GM21825 (cell line): ENCODE results near the gene SESTD1.
"Not testable (repeated sequence)": the region's sequence is repeated elsewhere in the genome, so short reads cannot be mapped to it uniquely, and the experiment has no call there.

Source experiments
- ATAC-seq: cut with Tn5 transposase; IDR thresholded peaks from one replicate; pipeline ENCODE4 v1.9.1; 2021; ENCODE audit warnings: mild to moderate bottlenecking, moderate library complexity; ENCODE audit not compliant: unreplicated experiment

The SESTD1 gene

DNA sequence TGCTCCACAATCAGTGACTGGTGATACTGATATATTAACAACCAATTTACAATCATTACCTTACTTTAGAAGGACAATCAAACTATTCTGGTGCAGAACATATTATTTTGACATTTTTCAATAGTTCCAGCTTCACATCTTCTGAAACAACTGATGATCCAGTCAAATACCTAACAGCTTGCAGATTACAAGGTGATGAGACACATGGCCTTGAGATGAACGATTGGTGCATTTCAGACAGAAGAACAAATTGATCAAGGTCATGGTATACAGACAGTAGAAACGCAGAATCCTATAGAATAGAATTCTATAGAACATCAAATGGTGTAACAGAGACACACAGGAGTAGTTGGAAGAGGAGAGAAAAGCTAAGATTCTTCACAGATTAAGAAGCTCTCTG is 24.8 kb downstream of the SESTD1 start:
- ATAC-seq = no peak

DNA sequence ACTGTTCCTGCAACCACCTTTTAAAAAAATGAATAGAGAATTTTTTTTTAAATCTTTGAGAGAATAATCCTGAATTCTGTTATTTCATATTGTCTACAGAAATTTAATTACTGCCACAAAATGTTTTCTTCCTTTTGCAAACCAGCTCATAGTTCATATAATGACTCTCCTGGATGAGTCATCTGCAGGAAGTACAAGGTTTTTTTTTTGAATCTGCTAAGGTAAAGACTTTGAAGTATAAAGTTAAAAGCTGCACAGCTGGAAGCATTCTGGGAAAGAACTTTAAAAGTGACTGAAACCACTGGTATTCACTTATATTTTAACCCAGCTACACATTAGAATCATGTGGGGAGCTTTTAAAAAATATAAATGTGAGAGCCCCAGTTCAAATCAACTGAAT is 25.4 kb downstream of the SESTD1 start:
- peak; percentile 80 for ATAC-seq

DNA sequence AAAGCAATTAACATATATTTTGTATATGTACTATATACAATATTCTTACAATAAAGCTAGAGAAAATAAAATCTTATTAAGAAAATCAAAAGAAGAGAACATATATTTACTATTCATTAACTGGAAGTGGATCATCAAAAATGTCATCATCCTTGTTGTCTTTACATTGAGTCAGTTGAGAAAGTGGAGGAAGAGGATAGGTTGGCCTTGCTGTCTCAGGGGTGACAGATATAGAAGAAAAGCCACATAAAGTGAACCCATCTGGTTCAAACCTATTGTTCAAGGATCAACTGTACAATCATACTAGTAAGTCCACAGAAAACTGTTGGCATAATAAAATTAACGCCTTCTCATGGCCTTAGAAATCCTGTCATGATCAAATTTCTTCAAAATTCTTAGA is 26.6 kb downstream of the SESTD1 start:
- no peak for ATAC-seq

DNA sequence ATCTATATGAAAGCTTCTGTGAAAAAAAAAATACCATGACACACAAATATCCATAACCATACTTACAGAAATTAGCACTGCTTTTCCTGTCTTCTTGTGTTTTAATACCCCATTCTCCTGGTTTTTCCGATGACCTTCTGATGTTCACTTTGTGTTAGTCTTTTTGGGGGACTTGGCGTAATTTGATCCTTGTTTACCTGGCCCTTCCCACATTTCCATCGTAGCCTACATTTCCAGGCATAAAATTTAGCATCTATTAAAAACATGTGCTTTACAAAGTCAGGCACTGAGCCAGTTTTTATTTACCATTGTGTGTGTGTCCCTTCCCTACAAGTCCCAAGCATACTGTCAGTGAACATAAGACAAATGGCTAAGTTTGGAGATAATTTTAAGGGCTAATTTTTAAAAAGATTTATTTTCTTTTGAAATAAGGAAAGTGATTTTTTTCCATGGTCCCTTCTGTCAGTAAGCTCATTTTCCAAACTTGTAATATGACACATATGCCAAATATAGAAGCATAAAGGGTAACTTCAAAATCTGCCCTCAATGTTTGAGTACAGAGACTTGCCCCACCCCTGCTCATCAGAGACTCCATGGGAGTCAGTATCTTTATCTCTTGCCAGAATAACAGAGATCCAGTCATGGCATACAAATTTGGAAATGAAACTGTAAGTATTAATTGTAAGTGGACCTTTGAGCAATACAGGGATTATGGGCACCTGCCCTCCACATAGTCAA is 27.3 kb downstream of the SESTD1 start:
- ATAC-seq = no peak

DNA sequence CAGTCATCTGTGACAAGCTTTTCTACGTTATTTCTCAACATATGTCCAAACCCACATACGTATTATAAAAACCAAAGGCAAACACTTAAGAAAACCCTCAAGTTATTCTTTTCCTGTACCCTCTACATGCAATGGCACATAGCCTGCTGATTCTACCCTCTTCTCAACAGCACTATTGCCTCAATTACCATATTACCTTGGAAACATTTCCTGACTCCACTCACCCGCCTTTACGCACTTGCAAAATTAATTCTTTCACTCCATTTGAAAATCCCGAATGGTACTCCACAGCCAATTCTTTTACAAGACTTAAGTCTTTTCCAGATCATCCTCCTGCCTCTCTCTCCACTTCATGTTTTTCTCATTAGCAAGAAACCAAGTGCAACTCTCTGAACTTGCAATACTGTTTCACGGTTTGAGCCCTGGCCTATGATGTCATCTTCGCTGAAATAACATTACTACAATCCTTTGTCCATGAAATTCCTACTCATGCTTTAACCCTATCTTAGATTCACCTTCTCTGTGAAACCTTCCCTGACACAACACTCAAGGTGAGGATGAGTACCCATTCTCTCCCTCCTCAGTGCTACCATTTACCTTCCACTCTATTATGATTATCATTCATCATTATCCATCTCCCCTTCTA is 29.0 kb downstream of the SESTD1 start:
- no peak for ATAC-seq

DNA sequence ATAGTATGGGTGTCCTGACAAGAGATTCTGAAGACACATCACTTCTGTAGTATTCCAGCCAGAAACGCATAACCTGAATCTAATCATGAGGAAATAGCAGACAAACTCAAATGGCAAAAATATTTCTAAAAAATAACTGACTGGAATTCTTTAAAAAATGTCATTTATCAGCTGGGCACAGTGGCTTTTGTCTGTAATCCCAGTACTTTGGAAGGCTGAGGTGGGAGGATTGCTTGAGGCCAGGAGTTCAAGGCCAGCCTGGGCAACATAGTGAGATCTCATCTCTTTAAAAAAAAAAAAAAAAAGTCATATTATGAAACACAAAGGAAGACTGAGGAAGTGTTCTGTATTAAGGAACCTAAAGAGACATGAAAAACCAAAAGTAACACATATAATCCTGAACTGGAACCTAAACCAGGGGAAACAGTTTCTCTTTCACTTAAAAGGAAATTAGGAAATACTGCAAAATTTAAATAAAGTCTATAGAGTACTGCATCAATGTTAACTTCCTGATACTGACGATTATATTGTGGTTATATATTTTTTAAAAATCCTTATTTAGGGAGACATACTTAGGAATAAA is 29.9 kb downstream of the SESTD1 start:
- ATAC-seq = no peak

DNA sequence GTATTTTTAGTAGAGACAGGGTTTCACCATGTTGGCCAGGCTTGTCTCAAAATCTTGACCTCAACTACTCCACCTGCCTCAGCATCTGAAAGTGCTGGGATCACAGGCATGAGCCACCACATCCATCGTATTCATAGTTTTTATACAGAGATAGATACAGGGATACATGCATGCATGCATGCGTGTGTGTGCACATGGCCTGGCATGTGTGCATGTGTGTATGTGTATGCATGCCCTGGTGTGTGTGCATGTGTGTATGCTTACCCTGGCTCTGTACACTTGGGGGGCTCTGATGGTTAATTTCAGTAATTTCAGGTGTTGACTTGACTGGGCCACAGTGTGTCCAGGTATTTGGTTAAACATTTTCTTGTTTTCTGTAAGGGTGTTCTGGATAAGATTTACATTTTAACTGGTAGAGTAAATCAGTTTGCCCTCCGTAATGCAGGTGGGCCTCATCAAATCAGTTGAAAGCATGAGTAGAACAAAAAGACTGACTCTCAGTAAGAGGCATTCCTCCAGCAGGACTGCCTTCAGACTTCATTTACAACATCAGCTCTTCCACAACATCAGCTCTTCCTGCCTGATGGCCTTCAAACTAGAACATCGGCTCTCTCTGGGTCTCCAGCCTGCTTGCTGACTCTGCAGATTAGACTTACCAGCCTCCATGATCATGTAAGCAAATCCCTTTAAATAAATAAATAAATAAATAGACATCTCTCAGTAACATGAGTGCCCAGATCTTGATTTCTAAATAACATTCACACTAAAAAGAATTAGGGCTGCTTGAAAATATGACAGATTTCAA is 30.8 kb downstream of the SESTD1 start:
- no peak for ATAC-seq

DNA sequence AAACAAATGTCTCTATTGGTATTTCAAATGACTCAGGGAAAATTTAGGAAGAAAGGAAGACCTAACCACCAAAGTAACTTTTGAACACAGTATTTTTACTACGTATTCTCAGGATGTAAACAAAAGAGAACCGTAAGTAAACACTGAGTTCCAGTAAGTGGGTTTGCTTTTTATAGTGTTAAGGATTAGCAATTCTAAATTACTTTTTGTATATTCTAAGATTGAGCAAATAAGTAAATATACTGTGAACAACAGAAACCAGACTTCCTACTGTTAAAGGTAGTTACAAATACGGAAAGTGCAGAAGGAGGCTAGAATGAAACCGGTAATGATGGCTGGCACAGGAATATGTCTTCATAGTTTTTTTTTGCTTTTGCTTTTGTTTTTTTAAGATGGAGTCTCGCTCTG is 31.5 kb downstream of the SESTD1 start:
- ATAC-seq = no peak

DNA sequence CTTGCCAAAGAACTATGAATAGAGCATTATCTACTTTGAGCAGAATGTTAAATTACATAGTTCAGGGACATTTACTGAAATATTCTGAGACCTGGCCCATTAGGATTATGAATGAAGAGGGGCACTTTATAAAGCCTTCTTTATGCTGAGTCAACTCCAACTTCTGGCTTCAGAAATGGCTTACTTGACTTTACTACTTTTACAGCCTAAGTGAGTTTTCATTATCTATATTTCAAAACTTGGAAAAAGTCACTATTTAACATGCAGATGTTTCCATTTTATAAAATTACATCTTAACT is 37.7 kb downstream of the SESTD1 start:
- ATAC-seq = no peak

DNA sequence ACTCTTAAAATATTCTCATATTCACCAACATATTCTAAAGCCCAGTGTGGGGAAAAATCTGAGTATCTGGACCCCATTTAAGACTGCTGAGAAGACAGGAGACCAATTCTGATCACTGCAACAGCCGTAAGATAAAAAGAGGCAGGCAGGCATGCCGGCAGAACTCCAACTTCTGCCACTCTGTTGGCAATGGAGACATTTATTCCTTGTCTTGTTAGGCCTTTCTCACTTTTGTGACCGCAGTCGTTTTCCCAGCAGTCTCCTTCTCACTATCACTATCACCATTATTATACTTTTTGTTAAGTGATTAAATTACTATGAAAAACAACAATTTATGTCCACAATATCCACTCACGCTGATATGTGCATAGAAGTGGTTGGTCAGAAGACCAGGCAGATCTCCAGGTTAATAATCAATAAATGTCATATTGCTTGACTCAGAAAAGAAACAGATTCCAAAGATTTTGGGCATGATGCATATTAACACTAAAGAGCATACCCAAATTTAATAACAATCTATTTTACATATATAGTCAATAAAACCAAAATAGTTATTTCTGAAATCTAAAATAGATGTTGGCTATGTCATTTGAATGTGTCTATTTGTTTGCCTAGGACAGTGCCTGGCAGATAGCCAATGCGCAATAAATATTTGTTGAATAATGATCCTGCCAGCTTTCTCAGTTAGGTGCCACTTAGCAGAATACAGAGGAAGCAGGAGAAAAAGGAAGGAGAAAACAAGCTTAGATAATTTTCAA is 38.2 kb downstream of the SESTD1 start:
- no peak for ATAC-seq

DNA sequence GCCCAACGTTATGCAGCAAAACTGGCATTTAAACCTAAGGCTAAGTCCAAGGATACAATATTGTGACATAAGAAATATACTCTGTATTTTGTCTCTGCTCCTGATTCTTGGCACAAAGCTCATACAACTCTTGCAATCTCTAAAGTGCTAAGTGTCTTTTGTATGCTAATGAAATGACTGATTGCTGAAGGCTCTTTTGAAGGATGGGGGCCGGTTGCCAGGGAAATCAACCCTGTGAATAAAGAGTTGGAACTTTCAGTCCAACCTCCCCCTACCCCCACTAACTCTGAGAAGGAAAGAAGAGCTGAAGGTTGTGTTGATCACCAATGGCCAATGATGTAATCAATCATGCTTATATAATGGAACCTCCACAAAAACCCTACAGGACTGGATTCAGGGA is 40.3 kb downstream of the SESTD1 start:
- no peak for ATAC-seq

DNA sequence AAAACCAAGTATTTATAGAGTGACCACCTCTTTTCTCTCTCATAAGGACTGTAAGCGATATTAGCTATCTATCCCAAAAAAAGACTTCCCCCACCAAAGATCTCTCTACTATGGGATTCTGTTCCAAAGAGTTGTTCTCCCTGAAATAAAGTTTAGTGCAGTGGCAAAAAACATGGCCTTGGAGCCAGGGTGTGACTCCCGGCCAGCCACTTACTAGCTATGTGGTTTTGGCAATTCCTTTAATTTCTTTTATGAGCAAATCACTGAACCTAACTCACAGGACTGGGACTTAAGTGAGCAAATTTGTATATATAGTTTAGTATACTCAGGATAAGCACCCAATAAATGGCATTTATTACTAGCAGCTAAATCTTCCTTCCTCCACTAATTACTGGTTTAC is 42.6 kb downstream of the SESTD1 start:
- ATAC-seq = no peak

DNA sequence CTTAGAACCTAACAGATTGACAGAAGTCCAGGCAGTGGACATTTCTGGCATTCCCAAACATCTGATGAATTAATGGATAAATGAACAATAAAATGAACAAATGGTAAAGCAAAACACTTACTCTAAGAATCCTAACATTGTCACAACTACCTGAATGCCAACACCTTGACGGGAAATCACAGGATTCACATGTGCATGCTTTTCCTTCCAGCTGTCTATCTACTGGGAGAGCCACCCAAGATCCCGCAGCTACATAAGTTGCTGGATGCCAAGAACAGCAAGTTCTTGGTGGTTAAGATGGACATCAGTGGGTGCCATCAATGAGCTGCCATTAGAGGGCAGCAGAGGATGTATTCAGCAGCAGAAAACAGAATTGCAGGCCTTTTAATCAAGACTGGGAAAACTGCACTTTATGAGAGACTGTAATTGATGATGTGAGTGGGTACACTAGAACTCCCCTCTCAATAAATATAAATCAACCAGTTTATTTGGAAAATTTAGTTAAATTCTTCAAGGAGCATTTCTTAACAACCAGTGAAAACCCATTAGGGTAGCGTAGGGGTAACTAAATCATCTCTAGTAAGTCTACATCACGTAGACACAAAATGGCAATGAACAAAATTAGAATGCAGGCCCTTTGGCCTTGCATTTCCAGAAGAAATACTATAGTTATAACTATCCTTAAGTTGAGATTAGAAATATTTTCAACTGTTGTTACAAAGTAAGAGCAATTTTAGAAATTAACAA is 45.6 kb downstream of the SESTD1 start:
- peak; percentile 80 for ATAC-seq

DNA sequence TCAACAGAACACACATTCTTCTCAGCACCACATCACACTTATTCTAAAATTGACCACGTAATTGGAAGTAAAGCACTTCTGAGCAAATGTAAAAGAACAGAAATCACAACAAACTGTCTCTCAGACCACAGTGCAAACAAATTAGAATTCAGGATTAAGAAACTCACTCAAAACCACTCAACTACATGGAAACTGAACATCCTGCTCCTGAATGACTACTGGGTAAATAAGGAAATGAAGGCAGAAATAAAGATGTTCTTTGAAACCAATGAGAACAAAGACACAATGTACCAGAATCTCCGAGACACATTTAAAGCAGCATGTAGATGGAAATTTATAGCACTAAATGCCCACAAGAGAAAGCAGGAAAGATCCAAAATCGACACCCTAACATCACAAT is 50.0 kb downstream of the SESTD1 start:
- not testable (repeated sequence) for ATAC-seq

DNA sequence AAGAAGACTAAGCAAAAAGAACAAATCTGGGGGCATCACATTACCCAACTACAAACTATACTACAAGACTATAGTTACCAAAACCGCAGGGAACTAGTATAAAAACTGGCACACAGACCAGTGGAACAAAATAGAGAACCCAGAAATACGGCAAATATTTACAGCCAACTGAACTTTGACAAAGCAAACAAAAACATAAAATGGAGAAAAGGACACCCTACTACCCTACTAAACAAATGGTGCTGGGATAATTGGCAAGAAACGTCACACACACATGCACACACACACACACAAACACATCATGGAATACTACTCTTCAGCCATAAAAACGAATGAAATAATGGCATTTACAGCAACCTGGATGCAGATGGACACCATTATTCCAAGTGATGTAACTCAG is 53.3 kb downstream of the SESTD1 start:
- ATAC-seq = no peak

DNA sequence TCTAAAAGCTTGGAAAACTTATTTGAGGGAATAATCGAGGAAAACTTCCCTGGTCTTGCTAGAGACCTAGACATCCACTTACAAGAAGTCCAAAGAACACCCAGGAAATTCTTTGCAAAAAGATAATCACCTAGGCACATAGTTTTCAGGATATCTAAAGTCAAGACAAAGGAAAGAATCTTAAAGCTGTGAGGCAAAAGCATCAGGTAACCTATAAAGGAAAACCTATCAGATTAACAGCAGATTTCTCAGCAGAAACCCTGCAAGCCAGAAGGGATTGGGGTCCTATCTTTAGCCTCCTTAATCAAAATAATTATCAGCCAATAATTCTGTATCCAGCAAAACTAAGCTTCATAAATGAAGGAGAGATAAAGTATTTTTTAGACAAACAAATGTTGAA is 56.4 kb downstream of the SESTD1 start:
- ATAC-seq = not testable (repeated sequence)

DNA sequence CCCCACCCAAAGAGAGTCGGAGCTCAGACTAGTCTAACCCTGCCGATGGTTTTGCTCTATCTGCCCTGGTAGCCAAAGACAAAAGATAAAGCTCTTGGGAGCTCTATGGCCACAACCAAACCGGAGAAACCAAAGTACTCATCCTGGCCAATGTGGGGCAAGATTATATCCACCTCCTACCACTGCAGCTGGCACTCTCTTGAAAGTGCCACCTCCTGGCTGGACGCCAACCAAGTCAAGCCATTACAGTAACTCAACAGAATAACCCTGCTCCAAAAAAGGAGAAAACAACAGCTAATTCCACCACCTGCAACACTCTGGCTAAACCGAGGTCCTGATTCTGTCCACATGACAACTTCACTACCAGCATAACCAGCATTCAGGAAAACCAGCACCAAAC is 57.6 kb downstream of the SESTD1 start:
- ATAC-seq = no peak

DNA sequence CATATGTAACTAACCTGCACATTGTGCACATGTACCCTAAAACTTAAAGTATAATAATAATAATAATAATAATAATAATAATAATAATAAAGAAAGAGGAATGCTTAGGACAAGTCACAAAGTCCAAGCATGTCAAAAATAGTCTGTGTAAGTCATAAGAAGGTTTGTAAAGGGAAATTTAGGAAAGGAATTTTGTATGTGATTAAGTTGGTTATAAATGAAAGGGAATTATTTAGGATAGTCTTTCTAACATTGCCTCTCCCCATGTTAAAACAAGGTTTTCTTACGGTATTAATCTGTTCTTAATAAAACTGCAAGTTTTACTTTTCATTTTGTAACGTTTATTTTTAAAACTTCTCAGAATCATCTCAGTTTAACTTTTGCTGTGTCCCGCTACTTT is 62.8 kb downstream of the SESTD1 start:
- ATAC-seq = no peak

DNA sequence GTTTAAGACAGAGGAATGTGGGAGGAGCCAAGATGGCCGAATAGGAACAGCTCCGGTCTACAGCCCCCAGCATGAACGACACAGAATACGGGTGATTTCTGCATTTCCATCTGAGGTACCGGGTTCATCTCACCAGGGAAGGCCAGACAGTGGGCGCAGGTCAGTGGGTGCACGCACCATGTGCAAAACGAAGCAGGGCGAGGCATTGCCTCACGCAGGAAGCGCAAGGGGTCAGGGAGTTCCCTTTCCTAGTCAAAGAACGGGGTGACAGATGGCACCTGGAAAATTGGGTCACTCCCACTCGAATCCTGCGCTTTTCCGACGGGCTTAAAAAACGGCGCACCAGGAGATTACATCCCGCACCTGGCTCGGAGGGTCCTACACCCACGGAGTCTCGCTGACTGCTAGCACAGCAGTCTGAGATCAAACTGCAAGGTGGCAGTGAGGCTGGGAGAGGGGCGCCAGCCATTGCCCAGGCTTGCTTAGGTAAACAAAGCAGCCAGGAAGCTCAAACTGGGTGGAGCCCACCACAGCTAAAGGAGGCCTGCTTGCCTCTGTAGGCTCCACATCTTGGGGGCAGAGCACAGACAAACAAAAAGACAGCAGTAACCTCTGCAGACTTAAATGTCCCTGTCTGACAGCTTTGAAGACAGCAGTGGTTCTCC is 68.6 kb downstream of the SESTD1 start:
- not testable (repeated sequence) for ATAC-seq

DNA sequence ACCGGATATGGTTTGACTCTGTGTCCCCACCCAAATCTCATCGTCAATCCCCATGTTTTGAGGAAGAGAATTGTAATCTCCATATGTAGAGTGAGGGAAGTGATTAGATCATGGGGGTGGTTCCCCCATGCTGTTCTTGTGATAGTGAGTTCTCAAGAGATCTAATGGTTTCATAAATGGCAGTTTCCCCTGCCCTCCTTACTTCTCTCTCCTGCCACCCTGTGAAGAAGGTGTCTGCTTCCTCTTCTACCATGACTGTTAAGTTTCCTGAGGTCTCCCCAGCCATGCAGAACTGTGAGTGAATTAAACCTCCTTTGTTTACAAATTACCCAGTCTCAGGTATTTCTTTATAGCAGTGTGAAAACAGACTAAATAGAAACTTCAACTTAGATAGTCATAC is 69.5 kb downstream of the SESTD1 start:
- no peak for ATAC-seq
